ENCODE results near the gene ATP11C.

GRCh38 chrX:139783030-139783429 is 149.8 kb downstream of the ATP11C start:
- TF ChIP-seq EP300 (IDR thresholded peaks at IDR 0.05) = no peak
- no peak for TF ChIP-seq CTCF (IDR thresholded peaks at IDR 0.05)
- TF ChIP-seq POLR2AphosphoS5 (IDR thresholded peaks at IDR 0.05) = no peak

Measured in gastroesophageal sphincter (tissue), 3 donors.